Testis (tissue), 2 donors: ENCODE measurements around the gene CPSF4L.

ENCODE experiments used
- POLR2A ChIP-seq: fragments of 450-650 bp; IDR thresholded peaks from one replicate; pipeline ENCODE4 v1.6.1; 2017; ENCODE audit warnings: antibody characterized with exemption, mild to moderate bottlenecking, moderate library complexity
- TF ChIP-seq, protein P1 (sequence below), 3 experiments: fragments of 450-650 bp in 2 of 3; fragments of 200-600 bp in 1 of 3; sonication (generic) in 1 of 3; IDR thresholded peaks; one replicate each; pipeline ENCODE4 v1.5.1; 2016 to 2019; ENCODE audit warnings: antibody characterized with exemption in 3 of 3, mild to moderate bottlenecking in 2 of 3, moderate library complexity in 1 of 3

DNA sequence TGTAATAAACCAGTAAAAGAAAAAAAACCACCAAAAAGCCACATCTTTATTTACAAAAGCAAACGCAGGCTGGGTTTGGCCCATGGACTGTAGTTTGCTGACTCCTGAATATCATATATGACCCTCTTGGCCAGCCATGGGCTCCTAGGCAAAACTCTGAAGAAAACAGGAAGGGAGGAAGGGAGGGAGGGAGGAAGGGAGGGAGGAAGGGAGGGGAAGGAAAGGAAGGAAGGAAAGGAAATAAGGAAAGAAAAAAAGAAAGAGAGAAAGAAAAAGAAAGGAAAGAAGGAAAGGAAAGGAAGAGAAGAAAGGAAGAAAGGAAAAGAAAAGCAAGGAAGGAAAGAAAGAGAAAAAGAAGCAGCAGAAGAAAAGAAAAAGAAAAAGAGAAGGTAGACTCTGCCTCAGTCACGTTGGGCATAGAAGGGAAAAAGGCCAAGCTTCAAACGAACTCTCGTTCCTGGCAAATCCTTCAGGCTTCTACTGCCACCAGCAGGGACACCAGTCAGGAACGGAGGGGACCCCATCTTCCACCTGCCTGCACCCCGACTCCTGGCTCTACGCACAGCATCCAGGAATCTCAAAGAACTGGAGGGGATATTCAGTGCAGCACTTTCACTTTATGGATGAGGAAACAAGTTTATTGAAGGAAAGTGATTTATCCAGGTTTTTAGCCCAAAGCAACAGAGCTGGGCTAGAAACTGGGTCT lies 28.0 kb upstream of the CPSF4L start:
- TF ChIP-seq, protein P1, sequence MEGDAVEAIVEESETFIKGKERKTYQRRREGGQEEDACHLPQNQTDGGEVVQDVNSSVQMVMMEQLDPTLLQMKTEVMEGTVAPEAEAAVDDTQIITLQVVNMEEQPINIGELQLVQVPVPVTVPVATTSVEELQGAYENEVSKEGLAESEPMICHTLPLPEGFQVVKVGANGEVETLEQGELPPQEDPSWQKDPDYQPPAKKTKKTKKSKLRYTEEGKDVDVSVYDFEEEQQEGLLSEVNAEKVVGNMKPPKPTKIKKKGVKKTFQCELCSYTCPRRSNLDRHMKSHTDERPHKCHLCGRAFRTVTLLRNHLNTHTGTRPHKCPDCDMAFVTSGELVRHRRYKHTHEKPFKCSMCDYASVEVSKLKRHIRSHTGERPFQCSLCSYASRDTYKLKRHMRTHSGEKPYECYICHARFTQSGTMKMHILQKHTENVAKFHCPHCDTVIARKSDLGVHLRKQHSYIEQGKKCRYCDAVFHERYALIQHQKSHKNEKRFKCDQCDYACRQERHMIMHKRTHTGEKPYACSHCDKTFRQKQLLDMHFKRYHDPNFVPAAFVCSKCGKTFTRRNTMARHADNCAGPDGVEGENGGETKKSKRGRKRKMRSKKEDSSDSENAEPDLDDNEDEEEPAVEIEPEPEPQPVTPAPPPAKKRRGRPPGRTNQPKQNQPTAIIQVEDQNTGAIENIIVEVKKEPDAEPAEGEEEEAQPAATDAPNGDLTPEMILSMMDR (IDR thresholded peaks at IDR 0.05), result no peak
- TF ChIP-seq POLR2A, result no peak
